Fibroblast of upper back skin (primary cell): ENCODE measurements around the gene SMC1A.

ENCODE experiments used
- DNase-seq: peaks from one replicate; pipeline ENCODE4 v3.0.0-alpha.2; 2013

SMC1A gene

DNA sequence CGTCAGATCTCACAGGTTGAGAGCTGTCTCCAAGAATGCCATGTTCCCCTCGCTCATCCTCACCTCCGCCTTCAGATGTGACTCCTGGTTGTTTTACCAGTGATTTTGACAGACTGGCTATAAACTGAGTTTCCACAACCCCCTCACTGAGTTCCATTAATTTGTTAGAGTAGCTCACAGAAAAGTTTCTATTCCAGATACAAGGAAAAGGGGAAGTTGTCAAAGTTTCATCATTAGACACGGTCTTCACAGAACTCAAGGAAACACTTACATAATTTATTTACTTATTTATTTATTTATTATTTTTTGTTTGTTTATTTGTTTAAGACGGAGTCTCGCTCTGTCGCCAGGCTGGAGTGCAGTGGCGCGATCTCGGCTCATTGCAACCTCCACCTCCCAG is 85.4 kb downstream of the SMC1A start:
- no peak for DNase-seq

DNA sequence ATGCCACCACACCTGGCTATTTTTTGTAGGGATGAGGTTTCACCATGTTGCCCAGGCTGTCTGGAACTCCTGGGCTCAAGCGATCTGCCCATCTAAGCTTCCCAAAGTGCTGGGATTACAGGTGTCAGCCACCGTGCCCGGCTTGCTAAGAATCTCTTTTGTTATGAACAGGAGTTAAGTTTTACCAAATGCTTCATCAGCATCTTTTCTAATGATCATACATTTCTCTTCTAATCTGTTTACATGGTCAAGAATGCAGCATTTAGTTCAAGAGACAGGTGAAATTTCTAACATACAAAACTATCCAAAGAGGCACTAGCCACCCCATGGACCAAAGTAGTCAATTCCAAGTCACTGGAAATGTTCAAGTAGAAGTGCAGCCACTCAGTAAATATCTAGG is 88.6 kb downstream of the SMC1A start:
- no peak for DNase-seq

DNA sequence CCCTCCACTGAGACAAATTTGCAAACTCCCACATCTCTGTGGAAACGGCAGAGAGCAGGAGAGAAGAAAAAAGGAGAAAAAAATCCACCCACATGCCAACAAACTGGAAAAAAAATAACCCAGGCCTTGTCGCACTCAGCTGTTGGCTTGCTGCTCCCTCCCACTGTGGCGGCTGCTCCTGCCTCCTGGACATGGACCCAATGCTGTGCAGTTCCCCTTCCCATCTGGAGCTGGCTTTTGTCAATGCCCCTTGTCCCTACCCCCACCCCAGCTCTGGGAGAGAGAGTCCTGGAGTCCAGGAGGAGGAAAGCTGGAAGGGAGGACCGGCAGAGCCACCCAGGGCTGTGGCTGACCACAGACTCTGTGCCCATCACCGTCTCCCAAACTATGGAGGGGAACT is 90.2 kb downstream of the SMC1A start:
- no peak for DNase-seq

DNA sequence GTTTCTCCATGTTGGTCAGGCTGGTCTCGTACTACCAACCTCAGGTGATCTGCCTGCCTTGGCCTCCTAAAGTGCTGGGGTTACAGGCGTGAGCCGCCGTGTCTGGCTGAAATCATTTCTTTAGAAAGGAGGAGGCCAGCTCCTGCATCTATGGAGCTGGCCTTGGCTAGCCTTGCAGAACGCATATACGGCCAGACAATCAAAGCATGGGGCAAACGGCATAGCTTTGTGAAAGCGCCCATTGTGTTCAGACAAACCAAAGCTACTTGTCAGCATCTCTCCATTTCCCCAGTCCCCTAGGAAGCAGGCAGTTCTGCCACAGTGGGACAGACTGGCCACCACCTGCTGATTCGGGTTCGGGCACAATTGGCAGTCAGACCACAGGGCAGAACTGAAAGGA is 92.1 kb downstream of the SMC1A start:
- no peak for DNase-seq

DNA sequence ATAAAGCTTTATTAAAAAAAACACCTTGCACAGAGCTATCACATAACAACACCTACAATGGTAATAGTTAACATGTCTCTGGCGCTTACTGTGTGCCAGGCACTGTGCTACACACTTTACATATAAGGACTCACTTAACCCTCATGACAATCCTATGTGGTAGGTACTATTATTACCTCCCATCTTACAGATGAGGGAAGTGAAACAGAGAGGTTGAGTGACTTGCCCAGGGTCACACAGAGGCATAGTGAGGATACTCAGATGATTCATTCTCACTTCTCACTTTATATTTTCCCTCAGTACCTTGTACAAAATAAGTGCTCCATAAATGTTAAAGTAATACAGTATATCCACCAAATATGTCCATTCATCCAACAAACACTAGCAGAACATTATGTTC is 97.7 kb downstream of the SMC1A start:
- DNase-seq, result no peak
